Left forelimb (tissue), 1 donor: Measurements from ENCODE around the gene CD48.

ENCODE experiments used
- DNase-seq: peaks from one replicate; pipeline ENCODE4 v3.0.0-alpha.2; 2018; ENCODE audit warnings: low spot score

The CD48 gene

DNA sequence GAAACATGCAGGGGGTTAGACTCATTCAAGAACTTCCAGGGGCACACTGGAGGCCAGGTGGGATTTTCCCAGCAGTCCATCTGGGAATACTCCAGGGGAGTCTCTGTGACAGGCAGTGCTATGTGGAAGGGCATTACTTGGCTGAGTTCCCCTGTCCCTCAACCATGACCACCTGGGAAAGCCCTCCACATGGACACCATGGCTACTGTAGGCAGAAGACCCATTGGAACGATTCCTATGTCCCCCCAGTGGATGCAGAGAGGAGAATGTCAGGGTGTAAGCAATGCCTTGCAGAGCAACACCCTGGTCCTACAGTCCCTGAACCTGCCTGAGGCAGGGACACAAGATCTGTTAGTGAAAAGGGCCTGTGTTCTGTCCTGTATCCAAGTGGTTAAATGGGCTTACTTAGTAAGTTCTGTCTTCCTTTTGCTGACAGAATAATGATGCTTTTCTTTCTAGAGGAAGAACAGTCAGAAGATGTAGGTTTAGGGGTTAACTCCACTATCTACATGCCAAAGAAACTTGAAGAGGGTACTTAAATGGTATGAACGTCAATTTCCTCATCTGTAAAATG is 78.2 kb downstream of the CD48 start:
- DNase-seq: no peak

DNA sequence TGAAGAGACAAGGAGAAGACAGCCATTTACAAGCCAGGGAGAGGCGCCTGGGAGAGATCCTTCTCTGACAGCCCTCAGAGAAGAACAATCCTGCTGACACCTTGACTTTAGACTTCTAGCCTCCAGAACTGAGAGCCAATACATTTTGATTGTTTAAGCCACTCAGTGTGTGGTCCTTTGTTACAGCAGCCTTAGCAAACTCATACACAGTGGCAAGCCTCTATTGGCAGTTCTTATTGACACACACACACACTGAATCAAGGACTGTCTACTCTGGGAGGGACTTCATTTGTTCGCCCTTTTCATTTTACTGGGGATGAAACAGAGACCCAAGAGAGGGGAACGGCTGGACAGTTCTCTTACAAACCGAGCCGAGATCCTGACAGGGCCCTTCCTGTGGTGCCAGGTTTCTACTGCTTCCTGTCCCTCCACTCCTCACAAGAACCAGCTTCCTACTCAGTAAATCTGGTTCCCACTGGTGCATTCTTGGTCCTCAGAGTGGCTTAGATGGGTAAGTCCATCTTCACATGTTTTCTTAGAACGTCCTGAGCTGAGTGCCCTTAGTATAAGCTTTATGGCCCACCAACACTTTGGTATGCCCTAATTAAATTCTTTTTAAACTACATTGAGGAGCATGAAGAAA is 79.5 kb downstream of the CD48 start:
- DNase-seq: no peak

DNA sequence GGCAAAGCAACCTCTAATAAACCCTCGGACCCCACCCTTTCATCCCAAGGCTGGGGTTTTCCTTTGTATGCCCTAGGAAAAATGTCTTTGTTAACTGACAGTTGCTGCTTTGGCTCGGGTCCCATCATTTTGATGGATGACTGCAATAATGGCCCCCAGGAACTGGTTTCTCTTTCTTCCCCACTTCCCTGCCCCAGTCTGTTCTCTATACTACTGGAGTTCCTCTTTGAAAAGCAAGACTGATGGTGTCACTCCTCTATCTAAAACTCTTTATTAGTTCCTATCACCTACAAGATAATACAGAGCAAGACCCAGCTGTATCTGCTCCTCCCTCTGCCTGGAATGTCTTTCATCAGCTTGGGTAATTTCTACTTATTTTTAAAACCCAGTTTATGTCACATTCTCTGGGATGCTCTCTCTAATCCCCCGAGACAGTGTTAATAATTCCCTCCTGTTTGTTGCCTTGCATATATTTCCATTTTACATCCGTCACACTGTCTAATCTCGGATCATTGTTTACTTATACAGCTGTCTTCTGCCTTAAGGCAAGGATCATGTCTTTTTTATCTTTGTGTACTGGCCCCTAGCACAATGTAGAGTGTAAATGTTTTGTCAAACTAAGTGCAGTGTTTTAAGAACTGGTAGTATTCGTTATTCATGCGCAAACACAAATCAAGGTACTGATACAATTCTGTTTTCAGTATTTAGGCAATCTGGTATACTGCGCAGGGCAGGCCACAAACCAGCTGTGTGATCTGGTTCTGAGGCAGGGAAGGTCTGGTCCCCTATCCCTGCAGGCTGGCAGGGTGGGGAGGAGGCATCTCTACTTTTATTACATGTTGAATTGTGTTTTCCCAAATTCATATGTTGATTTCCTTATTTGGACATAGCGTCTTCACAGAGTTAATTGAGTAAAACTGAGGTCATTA is 80.8 kb downstream of the CD48 start:
- DNase-seq: no peak

DNA sequence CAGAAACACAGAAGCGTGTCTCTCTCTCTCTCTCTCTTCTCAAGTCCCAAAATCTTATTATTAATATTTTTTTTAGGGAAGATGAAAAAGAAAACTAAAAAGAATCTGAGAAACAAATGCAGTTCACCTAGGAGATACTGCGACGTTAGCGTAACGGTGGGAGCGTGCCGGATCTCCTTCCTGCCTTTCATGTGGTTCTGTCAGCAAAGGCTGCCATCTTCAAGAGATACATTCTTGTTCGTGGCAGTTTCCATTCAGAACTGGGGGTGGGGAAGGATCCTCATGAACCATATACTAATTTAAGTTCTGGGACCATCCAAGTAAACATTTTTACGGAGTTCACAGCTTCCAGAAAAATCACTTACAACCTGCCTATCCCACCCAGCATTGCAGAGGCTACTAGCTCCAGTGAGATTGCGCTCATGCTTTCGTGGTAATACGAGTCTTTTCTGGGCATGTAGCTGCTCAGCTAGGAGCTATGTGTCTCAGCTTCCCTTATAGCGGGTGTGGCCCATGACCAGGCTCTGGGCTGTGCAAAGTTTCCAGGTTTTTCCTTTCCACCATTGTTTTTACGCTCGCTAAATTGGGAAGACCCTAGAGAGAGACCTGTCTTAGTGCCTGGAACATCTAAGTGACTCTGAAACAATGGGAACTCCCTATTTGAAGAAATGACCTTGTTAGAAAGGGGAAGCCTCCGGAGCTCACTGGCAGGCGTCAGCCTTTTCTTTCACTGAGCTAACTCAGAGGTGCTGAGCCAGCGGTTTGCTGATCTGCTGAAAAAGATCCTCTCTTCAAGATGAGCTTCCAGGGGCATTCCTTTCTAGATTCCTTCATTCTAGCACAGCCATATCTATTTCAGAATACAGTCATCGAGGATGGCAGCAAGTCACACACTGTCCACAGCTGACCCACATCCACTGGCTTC is 82.1 kb downstream of the CD48 start:
- no peak for DNase-seq

DNA sequence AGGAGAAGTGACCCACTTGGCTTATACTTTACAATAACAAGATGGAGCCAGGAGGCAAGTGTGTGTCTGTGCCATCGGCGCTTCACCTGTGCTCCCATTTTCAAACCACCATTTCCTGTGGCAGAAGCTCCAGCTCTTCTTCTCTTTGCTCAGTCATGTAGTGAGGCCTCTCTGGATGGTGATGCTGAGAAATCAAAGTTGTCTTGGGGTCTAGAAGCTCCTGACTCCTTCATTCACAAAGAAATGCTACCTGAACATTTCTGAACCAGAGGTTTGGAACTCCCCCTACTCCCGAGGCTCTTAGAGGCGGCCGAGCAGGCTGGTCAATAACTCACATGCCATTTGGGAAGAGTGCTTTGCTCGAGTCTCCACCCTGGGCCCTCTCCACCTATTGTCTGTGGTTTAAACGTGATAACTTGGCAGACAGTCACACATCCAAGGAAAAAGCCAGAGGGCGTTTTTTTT is 82.8 kb downstream of the CD48 start:
- no peak for DNase-seq
